NCI-H526 treated with DMSO at 0.1 percent for 48 hours (cell line): Measurements from ENCODE around the gene HSPH1.

ENCODE experiments used
- DNase-seq: peaks from one replicate; lab custom pipeline; 2025; lab: John Stamatoyannopoulos, UW

The HSPH1 gene

DNA sequence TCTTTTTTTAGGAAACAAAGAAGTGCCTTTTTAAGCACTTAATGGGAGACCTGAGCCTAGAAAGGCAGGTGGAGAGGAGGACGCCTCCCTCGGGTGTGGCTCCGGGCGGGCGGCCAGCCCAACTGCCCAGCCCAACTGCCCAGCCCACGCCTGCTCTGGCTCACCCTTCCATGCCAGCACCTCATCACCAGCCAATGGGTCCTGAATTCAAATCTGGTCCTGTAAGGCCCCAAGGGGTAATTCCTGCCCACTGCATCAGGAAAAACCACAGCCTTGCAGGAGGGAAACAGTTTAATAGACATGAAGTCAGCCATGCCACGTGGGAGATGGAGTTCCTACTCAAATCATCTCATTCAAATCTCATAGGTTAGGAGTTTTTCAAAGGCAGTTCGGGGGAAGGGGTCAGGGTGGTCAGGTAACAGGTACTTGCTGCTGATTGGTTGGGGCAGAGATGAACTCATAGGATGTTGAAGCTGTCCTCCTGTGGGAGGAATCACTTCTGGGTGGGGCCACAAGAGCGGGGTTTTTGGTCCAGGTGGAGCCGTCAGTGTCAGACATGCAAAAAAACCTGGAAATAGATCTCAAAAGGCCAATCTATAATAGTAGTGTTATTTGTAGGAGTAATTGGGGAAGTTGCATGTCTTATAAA, 64.9 kb downstream of the HSPH1 start:
- no peak for DNase-seq

DNA sequence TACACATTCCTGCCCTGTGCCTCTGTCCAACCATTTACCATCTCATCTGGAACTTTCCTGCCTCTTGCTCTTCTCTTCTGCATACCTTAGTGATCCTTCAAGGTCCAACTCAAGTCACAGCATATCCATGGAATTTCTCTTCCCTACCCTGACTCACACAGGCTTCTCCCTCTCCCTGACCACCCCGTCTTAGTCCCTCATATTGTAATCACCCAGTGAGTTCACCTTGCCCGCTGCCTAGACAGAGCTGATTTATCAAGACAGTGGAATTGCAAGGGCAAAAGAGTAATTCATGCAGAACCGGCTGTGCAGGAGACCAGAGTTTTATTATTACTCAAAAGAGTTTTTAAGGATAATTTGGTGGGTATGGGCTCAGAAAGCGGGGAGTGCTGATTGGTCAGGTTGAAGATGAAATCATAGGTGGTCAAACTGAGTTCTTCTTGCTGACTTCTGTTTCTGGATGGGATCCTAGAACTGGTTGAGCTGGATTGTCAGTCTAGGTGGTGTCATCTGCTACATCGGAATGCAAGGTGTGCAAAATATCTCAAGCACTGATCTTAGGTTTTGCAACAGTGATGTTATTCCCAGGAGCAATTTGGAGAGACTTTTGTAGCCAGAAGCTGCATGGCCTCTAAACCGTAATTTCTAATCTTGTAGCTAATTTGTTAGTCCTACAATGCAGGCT, 67.2 kb downstream of the HSPH1 start:
- DNase-seq = no peak

DNA sequence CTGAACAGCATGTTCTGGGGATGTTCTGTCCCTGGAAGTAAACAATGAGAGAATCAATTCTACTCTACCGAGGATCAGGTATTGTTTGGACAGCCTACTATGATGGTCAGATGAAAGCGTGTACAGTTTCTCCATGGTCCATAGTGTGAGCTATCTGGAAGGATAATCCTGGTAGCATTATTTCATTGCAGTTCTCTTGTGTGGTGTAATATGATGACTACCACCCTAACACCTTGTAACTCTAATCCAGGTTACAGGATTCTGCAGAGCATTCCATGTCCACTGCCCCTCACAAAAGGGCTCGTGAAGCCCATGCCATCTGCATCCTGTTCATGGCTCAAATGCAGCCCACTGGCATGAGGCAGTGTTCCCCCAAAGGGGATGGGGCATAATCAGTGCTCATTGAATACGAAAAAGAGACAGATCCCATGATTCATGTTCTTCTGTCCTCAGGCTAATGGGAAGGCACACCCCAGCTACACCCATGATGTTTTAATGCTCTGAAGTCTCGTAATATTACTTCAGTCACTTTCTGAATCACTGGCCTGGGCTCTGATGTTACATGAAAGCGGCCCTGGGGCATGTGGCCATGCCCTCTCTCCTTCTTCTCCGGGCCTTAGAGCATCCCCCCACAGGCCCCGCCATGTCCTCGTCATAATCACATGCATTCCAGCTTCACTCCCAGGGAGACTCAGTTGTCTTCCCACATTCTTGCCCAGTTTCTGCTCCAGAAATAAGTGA, 68.4 kb downstream of the HSPH1 start:
- no peak for DNase-seq

DNA sequence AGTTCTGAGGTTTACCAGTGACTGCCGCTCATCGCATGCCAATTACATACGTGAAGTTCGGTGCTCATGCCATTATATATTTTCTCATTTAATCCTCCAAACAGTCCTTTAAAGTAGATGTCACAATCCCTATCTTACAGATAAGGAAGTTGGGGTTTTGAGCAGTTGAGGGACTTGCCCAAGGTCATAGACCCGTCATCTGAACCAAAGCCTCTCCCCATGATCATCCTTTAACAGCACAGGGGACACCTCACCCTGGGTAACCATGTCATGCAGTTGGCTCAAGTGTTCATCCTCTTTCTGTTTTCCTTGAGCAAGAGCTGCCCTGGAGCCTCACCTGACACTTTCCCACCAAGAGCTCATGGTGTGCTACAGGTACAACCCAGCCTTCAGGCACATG, 69.1 kb downstream of the HSPH1 start:
- no peak for DNase-seq

DNA sequence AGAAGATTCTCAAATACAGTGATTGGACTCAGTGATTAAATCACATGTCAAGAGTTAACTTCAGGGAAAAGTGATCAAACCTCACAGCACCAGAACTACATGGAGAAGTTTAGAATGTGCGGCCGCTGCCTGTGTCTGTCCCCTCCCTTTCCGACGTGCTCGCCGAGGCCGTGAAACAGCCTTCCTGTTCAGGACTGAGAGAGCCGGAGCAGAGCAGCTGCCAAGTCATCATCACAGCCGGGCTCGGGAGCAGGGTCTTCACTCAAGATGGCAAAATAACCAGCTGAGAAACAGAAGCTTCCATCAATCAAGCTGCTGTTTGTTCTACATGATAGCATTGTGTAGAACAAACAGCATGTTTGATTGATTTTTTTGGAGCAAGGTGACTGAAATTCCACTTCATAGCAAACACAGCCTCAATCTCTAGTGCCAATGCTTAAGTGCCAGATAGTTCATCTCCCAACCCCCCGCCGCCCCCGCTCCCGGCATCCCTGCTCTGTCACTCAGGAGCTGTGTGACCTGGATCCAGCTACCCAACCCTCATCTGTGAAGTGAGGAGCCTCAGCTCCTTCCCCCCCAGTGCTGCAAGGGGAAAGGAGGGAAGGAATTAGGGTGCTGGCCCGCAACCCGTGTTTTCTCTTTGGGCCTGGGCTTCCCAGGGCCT, 70.6 kb downstream of the HSPH1 start:
- DNase-seq = no peak

GRCh38 chr13:31090096-31090495, 71.6 kb downstream of the HSPH1 start:
- no peak for DNase-seq

DNA sequence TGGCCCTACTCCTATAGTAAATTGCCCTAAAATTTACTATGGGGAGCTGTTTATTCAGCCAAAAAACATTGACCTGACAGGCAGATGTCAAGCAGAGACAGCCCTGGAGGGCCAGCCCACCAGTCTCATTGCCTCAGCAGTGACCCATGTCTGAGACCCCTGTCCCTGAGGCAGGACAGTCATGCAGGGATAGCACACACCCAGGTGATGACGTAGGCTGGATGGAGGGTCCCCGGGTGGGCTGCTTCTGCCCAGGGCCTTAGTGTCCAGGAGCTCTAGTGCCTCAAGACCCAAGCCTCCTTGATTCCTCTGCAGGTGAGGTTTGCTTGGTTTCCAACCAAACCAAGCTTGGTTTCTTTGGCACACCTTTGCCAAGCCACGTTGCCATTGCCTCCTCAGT, 72.1 kb downstream of the HSPH1 start:
- DNase-seq = no peak

DNA sequence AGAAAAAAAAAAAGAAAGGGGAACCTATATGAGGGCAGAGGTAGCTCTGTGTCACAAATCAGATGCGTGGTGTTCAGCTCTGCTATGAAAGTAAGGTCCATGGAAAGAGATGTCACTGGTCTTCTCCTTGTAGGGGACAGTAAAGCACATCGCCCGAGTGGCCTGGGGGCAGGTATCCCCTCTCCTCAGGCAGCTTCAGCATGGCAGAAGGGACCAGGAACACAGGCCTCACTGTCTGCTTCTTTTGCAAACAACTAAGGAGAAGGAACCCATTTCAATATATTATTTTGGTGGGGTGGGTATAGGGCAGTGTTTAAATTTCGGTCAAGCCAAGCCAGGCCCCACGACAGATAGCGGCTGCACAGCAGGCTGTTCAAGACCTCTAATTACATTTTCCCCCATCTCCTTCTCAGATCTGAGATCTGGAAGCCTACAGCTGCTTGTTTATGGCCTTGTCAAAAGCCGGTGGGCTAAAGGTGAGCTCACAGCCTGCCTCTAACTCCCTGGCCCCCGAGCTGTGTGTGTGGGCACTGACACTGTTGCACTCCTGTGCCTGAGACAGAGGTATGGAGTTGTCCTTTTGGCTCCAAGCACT, 72.8 kb downstream of the HSPH1 start:
- DNase-seq = no peak
